Measurements from ENCODE around the gene TTC28. TPM values are rescaled to one million over a fixed set of nuclear protein-coding genes. Genes with fewer than 3 reads are reported as not detected.

The TTC28 gene
- total RNA-seq, 4 donors from 2014 or later, result 49.8 to 99.7 (median 79.7) TPM

DNA sequence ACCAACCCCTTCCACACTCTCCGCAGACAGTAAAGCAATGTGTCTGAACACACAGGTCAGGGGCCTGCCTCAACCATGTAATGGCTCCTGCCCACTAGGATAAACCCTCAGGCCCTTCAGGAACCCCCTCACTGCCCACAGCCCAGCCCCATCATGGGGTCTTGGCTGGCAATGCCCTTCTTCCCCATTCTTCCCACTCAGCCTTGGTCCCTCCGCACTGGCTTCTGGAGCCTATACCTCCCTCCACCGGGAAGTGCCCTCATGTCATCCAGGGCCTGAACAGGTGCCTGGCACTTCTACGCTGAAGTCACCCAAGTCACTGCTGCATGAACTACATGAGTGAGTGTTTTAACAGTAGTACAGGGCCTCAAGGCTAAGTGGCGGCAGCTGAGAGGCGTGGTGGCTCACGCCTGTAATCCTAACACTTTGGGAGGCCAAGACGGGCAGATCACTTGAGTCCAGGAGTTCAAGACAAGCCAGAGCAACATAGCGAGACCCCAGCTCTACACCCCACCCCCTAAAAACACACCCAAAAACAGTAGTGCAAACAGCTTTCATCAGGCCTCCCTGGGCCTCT lies 685.8 kb downstream of the TTC28 start:
- intact Hi-C loops (cut with DNase I), result no loop called here
- TF ChIP-seq CTCF (IDR thresholded peaks at IDR 0.05) (no peak), POLR2A (IDR thresholded peaks at IDR 0.05) (no peak)
- Histone ChIP-seq H3K9me3 (no peaks in the 10 kb centered on the region), H3K27me3 (no peaks in the 10 kb centered on the region), H3K27ac (no peak overlapping the region), H3K4me1 (peaks cover 0 to 4% of the 10 kb centered on the region in 2 donors), H3K4me3 (replicated peaks in 1 of 3) (no peak overlapping the region), H3K36me3 (peaks cover 6 to 12% of the 10 kb centered on the region in 2 donors)
- DNase-seq, result no peak
- WGBS, 2 donors, result 96 to 98% methylated on average over 9 of the region's 9 CpGs

GRCh38 chr22:27993201-27993635 lies 686.4 kb downstream of the TTC28 start:
- DNase-seq, result no peak
- H3K27ac ChIP-seq, result no peak overlapping the region
- no peak overlapping the region for H3K4me3 ChIP-seq (replicated peaks in 1 of 3)
- TF ChIP-seq POLR2A (IDR thresholded peaks at IDR 0.05) (no peak), CTCF (IDR thresholded peaks at IDR 0.05) (no peak)
- no peaks in the 10 kb centered on the region for H3K27me3 ChIP-seq
- peaks cover 0 to 4% of the 10 kb centered on the region in 2 donors for H3K4me1 ChIP-seq
- intact Hi-C loops (cut with DNase I), result no loop called here
- peaks cover 6 to 7% of the 10 kb centered on the region in 2 donors for H3K36me3 ChIP-seq
- H3K9me3 ChIP-seq, result no peaks in the 10 kb centered on the region
- WGBS, 2 donors, result 98% methylated on average over 6 to 11 of the region's 12 CpGs

- H3K4me3 ChIP-seq (replicated peaks in 1 of 3), result no peak overlapping the region
- H3K4me1 ChIP-seq, result peaks cover 0 to 4% of the 10 kb centered on the region in 2 donors
- TF ChIP-seq POLR2A (IDR thresholded peaks at IDR 0.05) (no peak), CTCF (IDR thresholded peaks at IDR 0.05) (no peak)
- intact Hi-C loops (cut with DNase I), result no loop called here
- H3K27ac ChIP-seq, result no peak overlapping the region
- no peaks in the 10 kb centered on the region for H3K9me3 ChIP-seq
- H3K27me3 ChIP-seq, result no peaks in the 10 kb centered on the region
- WGBS, 2 donors, result 89 to 91% methylated on average over 18 to 20 of the region's 23 CpGs
- no peak for DNase-seq
- peaks cover 6 to 7% of the 10 kb centered on the region in 2 donors for H3K36me3 ChIP-seq
Observed at GRCh38 chr22:27992294-27993165, 687.1 kb downstream of the TTC28 start.

DNA sequence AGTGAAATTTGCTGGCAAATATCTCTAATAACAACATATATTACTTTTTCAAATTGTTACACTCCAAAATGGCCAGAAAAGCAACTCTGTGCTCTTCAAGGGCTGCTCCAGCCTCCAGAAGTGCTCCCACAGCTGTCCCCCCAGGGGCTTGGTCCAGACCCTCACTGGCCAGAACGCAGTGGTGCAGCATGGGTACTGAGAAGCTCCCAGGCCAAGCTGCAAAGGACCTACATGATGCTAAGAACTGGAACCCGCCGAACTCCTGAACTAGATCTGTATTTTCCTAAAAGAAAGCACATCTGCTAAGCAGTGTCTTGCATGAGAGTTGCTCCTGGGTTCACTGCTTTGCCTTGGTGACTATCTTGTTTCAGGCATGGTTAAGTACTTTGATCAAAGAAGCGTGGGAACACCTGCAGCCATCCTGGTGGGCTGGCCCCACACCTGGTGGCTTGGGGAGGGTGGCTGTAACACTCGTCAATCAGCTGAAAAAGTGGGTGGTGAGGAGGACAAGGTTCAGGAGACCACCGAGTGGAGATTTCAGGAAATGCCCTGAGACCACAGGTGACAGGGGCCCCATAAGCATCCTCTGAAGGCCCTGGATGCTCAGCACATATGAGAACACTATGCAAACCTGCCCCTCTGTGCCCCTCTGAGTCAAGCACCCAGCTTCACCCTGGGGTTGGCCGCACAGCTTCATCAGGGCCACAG lies 687.9 kb downstream of the TTC28 start:
- Histone ChIP-seq H3K4me1 (peaks cover 0 to 4% of the 10 kb centered on the region in 2 donors), H3K27me3 (no peaks in the 10 kb centered on the region), H3K36me3 (peaks cover 6 to 10% of the 10 kb centered on the region in 2 donors), H3K9me3 (no peaks in the 10 kb centered on the region), H3K4me3 (replicated peaks in 1 of 3) (no peak overlapping the region), H3K27ac (peak overlapping the region in 1 of 3 donors; percentile 54)
- WGBS, 2 donors, result 79% methylated on average over 6 to 7 of the region's 7 CpGs
- DNase-seq, result no peak
- no peak for TF ChIP-seq CTCF (IDR thresholded peaks at IDR 0.05)
- TF ChIP-seq POLR2A (IDR thresholded peaks at IDR 0.05), result no peak
- intact Hi-C loops (cut with DNase I), result no loop called here

Data from thyroid gland (tissue), 4 donors.